ENCODE data around the gene KCTD16.

KCTD16 gene

DNA sequence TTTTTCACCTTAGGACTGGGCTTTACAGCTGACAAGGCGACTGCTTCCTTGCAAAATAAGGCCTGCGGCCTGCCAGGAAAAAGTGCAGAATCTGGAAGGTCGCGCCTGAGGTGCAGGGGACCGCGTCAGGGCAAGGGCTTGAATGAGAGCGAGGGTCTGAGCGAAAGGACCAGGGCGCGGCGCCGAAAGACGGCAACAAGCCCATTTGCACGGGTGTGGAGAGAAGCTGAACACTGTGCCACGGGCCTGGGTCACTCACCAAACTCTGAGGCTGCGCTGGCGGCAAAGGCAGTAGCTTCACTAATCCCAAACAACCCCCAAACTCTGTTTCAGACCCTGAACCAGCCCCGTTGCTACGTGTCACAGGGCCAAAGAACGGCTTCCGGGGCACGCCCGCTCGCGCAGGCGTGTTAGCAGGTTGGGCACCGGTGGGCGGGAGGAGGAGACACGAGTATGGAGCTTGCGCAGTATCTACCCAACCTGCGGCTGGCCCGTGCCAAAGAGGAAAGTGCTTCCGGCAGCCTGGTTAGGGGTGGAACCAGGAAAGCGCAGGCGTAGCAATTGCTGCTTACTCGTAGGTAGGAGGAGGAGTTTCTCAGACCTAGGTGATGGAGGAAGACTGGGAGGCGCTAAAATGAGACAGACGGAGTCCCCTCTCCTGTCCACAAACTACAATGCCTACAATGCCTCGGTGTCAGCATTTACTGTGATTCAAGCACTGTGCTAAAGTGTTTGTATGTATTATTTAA lies at the start of gene KCTD16, which contains the start of gene YIPF5:
TSS of gene KCTD16 (plus strand) at position 598 of the 749 bp plus-strand sequence.
TSS of gene YIPF5 (minus strand) at position 384 of the 749 bp plus-strand sequence. CDS start 704 bp downstream, outside the sequence.
- TF ChIP-seq, protein P1, sequence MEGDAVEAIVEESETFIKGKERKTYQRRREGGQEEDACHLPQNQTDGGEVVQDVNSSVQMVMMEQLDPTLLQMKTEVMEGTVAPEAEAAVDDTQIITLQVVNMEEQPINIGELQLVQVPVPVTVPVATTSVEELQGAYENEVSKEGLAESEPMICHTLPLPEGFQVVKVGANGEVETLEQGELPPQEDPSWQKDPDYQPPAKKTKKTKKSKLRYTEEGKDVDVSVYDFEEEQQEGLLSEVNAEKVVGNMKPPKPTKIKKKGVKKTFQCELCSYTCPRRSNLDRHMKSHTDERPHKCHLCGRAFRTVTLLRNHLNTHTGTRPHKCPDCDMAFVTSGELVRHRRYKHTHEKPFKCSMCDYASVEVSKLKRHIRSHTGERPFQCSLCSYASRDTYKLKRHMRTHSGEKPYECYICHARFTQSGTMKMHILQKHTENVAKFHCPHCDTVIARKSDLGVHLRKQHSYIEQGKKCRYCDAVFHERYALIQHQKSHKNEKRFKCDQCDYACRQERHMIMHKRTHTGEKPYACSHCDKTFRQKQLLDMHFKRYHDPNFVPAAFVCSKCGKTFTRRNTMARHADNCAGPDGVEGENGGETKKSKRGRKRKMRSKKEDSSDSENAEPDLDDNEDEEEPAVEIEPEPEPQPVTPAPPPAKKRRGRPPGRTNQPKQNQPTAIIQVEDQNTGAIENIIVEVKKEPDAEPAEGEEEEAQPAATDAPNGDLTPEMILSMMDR (IDR thresholded peaks at IDR 0.05), result no peak
- TF ChIP-seq ZFX (IDR thresholded peaks at IDR 0.05; ENCODE audit: borderline replicate concordance), result no peak
- peak within 1 kb of the TSS; percentile 56 for H3K27ac ChIP-seq

DNA sequence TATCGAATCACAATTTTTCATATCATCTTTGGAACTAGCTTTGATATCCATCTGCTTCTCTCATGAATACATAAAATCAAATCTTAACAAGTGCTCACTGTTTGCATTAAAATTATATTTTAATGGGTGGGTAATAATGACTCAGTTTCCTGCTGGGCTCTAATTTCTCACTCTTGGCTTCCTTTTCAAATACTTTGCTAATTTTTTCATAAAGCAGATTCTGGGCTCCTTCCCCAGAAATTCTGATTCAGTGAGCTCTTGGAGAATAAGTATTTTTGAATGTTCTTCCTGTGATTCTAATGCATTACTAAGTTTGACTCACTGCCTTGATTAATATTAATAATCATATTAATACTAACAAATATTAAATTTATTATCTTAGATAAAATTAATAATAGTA lies 49.1 kb upstream of the KCTD16 start:
- TF ChIP-seq ZFX (IDR thresholded peaks at IDR 0.05; ENCODE audit: borderline replicate concordance), result no peak
- TF ChIP-seq, protein P1 (IDR thresholded peaks at IDR 0.05), result no peak
- no peak overlapping the region for H3K27ac ChIP-seq

DNA sequence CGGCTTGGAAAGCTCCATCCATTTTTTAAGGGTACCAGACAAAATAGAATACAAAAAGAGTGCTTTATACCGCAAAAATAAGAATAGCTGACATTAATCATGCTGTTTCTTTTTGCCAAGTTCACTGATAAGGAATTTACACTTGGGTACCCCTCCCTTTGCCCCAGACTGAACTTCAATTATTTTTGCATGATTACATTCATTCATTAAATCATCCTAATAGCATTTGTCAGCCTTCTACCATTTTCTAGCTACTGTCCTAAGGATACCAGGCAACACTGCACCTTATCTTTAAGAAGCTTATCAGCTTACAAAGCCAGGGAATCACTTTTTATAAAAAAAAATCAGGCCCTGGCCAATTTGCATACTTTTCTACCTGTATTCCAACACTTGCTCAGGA lies 48.6 kb upstream of the KCTD16 start:
- no peak overlapping the region for H3K27ac ChIP-seq

DNA sequence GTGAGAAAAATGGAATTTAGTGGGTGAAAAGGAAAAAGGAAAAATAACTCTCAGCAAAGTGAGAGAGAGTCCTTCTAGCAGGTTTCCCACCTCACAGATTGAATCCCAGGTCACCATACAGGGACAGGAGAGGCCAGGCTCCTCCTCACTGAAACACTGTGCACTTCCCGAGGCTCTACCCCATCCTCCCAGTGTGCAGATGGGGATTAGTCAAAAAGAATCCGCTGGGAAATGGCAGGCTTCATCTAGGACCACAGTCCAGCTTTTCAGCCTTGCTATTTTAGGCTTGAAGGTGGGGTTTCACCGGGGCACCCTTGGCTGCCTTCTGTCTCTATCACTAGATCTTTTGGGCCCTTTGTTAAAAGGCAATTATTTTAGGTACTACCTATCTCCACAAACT lies 48.0 kb upstream of the KCTD16 start:
- no peak overlapping the region for H3K27ac ChIP-seq
- no peak for TF ChIP-seq ZFX (IDR thresholded peaks at IDR 0.05; ENCODE audit: borderline replicate concordance)
- TF ChIP-seq, protein P1 (IDR thresholded peaks at IDR 0.05), result no peak

More for the DNA sequence above, 48.6 kb upstream of the KCTD16 start:
- TF ChIP-seq, protein P1 (IDR thresholded peaks at IDR 0.05), result no peak
- no peak for TF ChIP-seq ZFX (IDR thresholded peaks at IDR 0.05; ENCODE audit: borderline replicate concordance)

DNA sequence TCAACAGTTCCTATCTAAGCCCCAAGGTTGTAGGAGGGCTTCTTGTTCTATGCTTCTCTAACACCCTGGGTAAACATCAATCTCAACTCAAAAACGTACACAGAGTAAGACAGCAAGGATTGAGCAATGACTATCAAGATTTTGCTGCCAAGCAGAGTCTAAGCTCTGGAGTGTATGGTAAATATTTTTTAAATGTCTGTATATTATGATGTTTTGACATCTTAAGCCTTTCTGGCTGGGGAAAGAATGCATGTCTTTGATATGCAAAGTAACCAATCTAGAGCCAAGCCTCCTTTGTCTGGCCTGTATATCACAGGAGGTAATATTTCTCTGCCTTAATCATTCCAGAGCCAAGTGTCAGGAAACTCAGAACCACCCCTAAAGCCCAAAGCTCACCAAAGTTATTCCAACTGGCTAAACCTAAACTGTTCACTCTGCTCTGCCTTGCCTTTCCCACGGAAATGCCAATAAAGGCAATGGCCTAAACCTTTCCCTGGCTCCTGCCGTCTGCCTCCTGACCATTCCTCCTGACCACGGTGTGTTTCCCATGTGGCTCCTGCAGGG lies 45.4 kb upstream of the KCTD16 start:
- H3K27ac ChIP-seq, result no peak overlapping the region
- no peak for TF ChIP-seq ZFX (IDR thresholded peaks at IDR 0.05; ENCODE audit: borderline replicate concordance)
- TF ChIP-seq, protein P1 (IDR thresholded peaks at IDR 0.05), result no peak

DNA sequence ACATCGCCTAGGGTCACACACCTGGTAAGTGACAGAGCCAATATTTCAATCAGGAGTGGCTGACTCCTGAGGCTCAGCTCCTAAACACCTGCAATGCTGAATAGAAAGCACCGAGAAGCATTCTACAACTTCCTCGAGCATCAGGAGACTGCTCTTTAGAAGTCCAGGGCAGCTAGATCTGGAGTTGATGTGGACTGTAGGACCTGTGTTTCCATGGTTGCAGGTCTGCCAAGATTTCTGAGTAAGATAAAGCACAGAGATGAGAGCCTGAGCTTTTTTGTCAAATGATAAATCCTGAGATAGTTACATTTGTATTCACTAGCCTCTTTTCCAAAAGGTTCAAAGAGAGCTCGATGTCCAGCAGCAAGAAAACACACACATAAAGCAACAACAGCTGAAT lies 44.0 kb upstream of the KCTD16 start:
- H3K27ac ChIP-seq, result no peak overlapping the region
- TF ChIP-seq, protein P1 (IDR thresholded peaks at IDR 0.05), result no peak
- no peak for TF ChIP-seq ZFX (IDR thresholded peaks at IDR 0.05; ENCODE audit: borderline replicate concordance)

DNA sequence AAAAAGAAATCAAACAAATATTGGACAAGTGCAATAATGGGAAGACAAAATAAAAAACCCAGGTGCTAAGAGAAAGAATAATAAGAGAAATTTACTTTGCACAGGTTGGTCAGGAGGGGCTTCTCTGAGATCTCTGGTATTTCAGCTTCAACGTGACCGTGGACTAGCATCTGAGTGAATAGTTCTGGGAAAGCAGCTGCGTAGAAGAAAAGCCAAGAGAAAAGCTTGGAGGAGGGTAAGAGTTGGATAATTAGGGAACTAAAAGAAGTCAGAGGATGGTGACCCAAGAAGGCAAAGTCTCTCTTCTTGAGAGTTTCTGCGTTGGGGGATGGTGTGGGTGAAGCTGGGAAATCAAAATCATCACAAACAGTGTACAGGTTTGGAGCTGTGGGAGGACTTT lies 41.8 kb upstream of the KCTD16 start:
- H3K27ac ChIP-seq, result no peak overlapping the region
- no peak for TF ChIP-seq ZFX (IDR thresholded peaks at IDR 0.05; ENCODE audit: borderline replicate concordance)
- TF ChIP-seq, protein P1 (IDR thresholded peaks at IDR 0.05), result no peak
